Prostate gland (tissue), 2 donors: ENCODE results near the gene CIC. TPM values are rescaled to one million over a fixed set of nuclear protein-coding genes. Genes with fewer than 3 reads are reported as not detected.

Experiments used
- DNase-seq: peaks from one replicate; pipeline ENCODE4 v3.0.0-alpha.2; 2019; ENCODE audit warnings: low spot score
- H3K27ac ChIP-seq, 2 donors: fragments of 200-600 bp; sonication (generic); 2 replicates each; pipeline ENCODE4 v1.5.1; 2017 to 2019
- H3K27me3 ChIP-seq: fragments of 200-600 bp; sonication (generic); replicated peaks from 2 replicates; pipeline ENCODE4 v1.5.1; 2019; ENCODE audit not compliant: insufficient read depth
- H3K36me3 ChIP-seq, 2 donors: fragments of 200-600 bp; sonication (generic); 1 replicate in 1 of 2; 2 replicates in 1 of 2; pipeline versions ENCODE4 v1.5.1 to v1.8.1; 2017 to 2019
- H3K4me1 ChIP-seq: fragments of 200-600 bp; sonication (generic); replicated peaks from 2 replicates; pipeline ENCODE4 v1.5.1; 2019
- H3K4me3 ChIP-seq, 2 donors: fragments of 200-600 bp; sonication (generic); 2 replicates each; pipeline ENCODE4 v1.5.1; 2017 to 2019
- H3K9me3 ChIP-seq: fragments of 200-600 bp; sonication (generic); 2 replicates; pipeline ENCODE4 v1.5.1; 2017
- CTCF ChIP-seq, 4 experiments: fragments of 200-600 bp in 2 of 4; fragments of 450-650 bp in 2 of 4; sonication (generic) in 2 of 4; IDR thresholded peaks; 1 replicate in 3 of 4; 2 replicates in 1 of 4; pipeline ENCODE4 v1.5.1; 2016 to 2019; ENCODE audit warnings: antibody characterized with exemption in 4 of 4, mild to moderate bottlenecking in 2 of 4, moderate library complexity in 2 of 4
- POLR2A ChIP-seq: fragments of 450-650 bp; IDR thresholded peaks from one replicate; pipeline ENCODE4 v1.6.1; 2016; ENCODE audit warnings: antibody characterized with exemption, mild to moderate bottlenecking
- POLR2AphosphoS5 ChIP-seq: sonication (generic); formaldehyde crosslinking; IDR thresholded peaks from one replicate; pipeline ENCODE4 v1.6.1; 2017; ENCODE audit warnings: antibody characterized with exemption
- WGBS: methylation state at CpG from one replicate; pipeline ENCODE4 v1.1.5; 2018; 5-methylcytosine and 5-hydroxymethylcytosine counted together
- intact Hi-C: fragments of 100-400 bp; cut with DNase I; formaldehyde crosslinking; loops from one replicate; pipeline ENCODE4 v1.14.2; 2022
- total RNA-seq, 2 donors: library from RNA; depleted of rRNA; stranded (reverse); fragments of >200 nt; gene quantifications; one replicate each; pipeline ENCODE4 v1.1.0, GENCODE V29; 2016

Gene CIC
- total RNA-seq, 2 donors from 2014 or later = 64.6 to 145 TPM

- intact Hi-C loops = no loop called here
- under 1% methylated on average over 75 of the region's 76 CpGs for WGBS
- Histone ChIP-seq H3K9me3 (no peaks in the 10 kb centered on the region), H3K27me3 (no peaks in the 10 kb centered on the region), H3K4me1 (peaks cover 11% of the 10 kb centered on the region), H3K4me3 (peak within 1 kb of the TSS; percentile 92 to 96), H3K27ac (peak within 1 kb of the TSS; percentile 82 to 94), H3K36me3 (no peaks in the 10 kb centered on the region)
- TF ChIP-seq POLR2AphosphoS5 (peak; percentile 95), POLR2A (peak; percentile 94), CTCF (IDR thresholded peaks at IDR 0.05) (peak in 2 of 4 experiments; percentile 17 to 22)
- peak; percentile 99 for DNase-seq
These were observed 26.3 kb upstream of the CIC start, which contains the start of gene GSK3A for GRCh38 chr19:42242512-42243409. GSK3A (minus strand) TSS chr19:42242602; CDS start chr19:42242465, 137 bp downstream.

- 2% methylated on average over 45 of the region's 45 CpGs for WGBS
- H3K36me3 ChIP-seq = no peaks in the 10 kb centered on the region
These were observed 24.5 kb upstream of the CIC start for GRCh38 chr19:42244347-42245220.

GRCh38 chr19:42245231-42245630, 23.8 kb upstream of the CIC start:
- WGBS = 77% methylated on average over 10 of the region's 10 CpGs
- intact Hi-C loops = no loop called here
- DNase-seq = no peak
- TF ChIP-seq POLR2A = no peak
- no peak for TF ChIP-seq POLR2AphosphoS5
- no peak for TF ChIP-seq CTCF (IDR thresholded peaks at IDR 0.05)
- no peaks in the 10 kb centered on the region for H3K9me3 ChIP-seq
- H3K27ac ChIP-seq = peak overlapping the region; percentile 82 to 94
- H3K36me3 ChIP-seq = no peaks in the 10 kb centered on the region
- no peaks in the 10 kb centered on the region for H3K27me3 ChIP-seq
- peaks cover 11% of the 10 kb centered on the region for H3K4me1 ChIP-seq
- no peak overlapping the region for H3K4me3 ChIP-seq

More at GRCh38 chr19:42244347-42245220, 24.5 kb upstream of the CIC start:
- Histone ChIP-seq H3K4me3 (peak overlapping the region; percentile 92 to 96), H3K4me1 (peaks cover 11% of the 10 kb centered on the region), H3K9me3 (no peaks in the 10 kb centered on the region), H3K27me3 (no peaks in the 10 kb centered on the region), H3K27ac (peak overlapping the region; percentile 82 to 94)
- DNase-seq = peak; percentile 93
- intact Hi-C loops = no loop called here
- TF ChIP-seq POLR2AphosphoS5 = peak; percentile 98
- peak; percentile 56 to 90 (median 84) for TF ChIP-seq CTCF (IDR thresholded peaks at IDR 0.05)
- peak; percentile 49 for TF ChIP-seq POLR2A

GRCh38 chr19:42246143-42246921, 22.7 kb upstream of the CIC start:
- no peak for DNase-seq
- H3K4me1 ChIP-seq = peaks cover 12% of the 10 kb centered on the region
- H3K27ac ChIP-seq = peak overlapping the region in 1 of 2 donors; percentile 21

More at GRCh38 chr19:42246143-42246921, 22.7 kb upstream of the CIC start:
- no peaks in the 10 kb centered on the region for H3K27me3 ChIP-seq
- WGBS = 15% methylated on average over 10 of the region's 10 CpGs
- intact Hi-C loops = loop anchor here (2.0 kb wide), 1 partner anchor 32 kb away; no protein-coding TSS in a partner anchor
- H3K36me3 ChIP-seq = no peaks in the 10 kb centered on the region
- no peak overlapping the region for H3K4me3 ChIP-seq
- H3K9me3 ChIP-seq = no peaks in the 10 kb centered on the region
- TF ChIP-seq POLR2AphosphoS5 = peak; percentile 69
- peak; percentile 26 to 87 (median 66) for TF ChIP-seq CTCF (IDR thresholded peaks at IDR 0.05)
- TF ChIP-seq POLR2A = no peak
